SK-N-SH treated with all-trans-retinoic acid at 6 μM for 48 hours (cell line): Measurements from ENCODE around the gene SCNM1.
"Not testable (repeated sequence)": the region's sequence is repeated elsewhere in the genome, so short reads cannot be mapped to it uniquely, and the experiment has no call there.

Source experiments
- ARNTL ChIP-seq: fragments of 450-650 bp; formaldehyde crosslinking; IDR thresholded peaks from 2 replicates; pipeline ENCODE4 v1.5.0; 2020; ENCODE audit warnings: low read depth, mild to moderate bottlenecking, moderate library complexity, borderline replicate concordance
- BACH2 ChIP-seq: fragments of 250-450 bp; sonication (Bioruptor Pico); IDR thresholded peaks from 2 replicates; pipeline ENCODE4 v1.9.0; 2021; ENCODE audit warnings: mild to moderate bottlenecking, borderline replicate concordance
- CSDC2 ChIP-seq: fragments of 250-450 bp; sonication (Bioruptor Pico); IDR thresholded peaks from 2 replicates; pipeline ENCODE4 v1.5.0; 2020; ENCODE audit warnings: mild to moderate bottlenecking, moderate library complexity
- GLIS3 ChIP-seq: fragments of 250-450 bp; sonication (Bioruptor Pico); IDR thresholded peaks from 2 replicates; pipeline ENCODE4 v1.5.0; 2020; ENCODE audit warnings: mild to moderate bottlenecking, moderate library complexity
- ISL1 ChIP-seq: fragments of 250-450 bp; sonication (Bioruptor Pico); IDR thresholded peaks from 2 replicates; pipeline ENCODE4 v2.1.2; 2022; ENCODE audit warnings: mild to moderate bottlenecking, moderate library complexity
- RARB ChIP-seq: fragments of 250-450 bp; sonication (Bioruptor Pico); IDR thresholded peaks from 2 replicates; pipeline ENCODE4 v1.8.0; 2021; ENCODE audit warnings: mild to moderate bottlenecking, moderate library complexity
- SNAI2 ChIP-seq: fragments of 250-450 bp; sonication (Bioruptor Pico); IDR thresholded peaks from 2 replicates; pipeline ENCODE4 v1.5.0; 2020; ENCODE audit warnings: mild to moderate bottlenecking, moderate library complexity
- TCF4 ChIP-seq: fragments of 250-450 bp; sonication (Bioruptor Pico); IDR thresholded peaks from 2 replicates; pipeline ENCODE4 v1.8.0; 2021; ENCODE audit warnings: mild to moderate bottlenecking, moderate library complexity, borderline replicate concordance
- ZFP30 ChIP-seq: fragments of 450-650 bp; formaldehyde crosslinking; IDR thresholded peaks from 2 replicates; pipeline ENCODE4 v1.5.0; 2022; ENCODE audit warnings: mild to moderate bottlenecking, moderate library complexity

DNA sequence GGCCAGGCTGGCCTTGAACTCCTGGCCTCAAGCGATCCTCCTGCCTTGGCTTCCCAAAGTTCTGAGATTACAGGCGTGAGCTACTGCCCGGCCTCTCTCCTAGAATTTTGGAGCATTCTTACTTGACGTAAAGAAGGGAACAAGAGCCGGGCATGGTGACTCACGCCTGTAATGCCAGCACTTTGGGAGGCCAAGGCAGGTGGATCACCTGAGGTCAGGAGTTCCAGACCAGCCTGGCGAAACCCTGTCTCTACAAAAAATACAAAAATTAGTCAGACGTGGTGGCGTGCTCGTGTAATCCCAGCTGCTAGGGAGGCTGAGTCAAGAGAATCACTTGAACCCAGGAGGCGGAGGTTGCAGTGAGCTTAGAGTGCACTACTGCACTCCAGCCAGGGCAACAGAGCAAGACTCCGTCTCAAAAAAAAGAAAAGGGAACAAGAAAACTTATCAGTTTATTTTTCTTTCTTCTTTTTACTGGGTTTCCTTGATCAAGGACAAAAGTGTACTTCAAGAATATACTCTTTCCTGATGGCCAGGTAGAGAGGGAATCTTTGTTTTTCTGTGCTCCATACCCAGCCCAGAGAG lies 39.5 kb downstream of the SCNM1 start:
- TF ChIP-seq ISL1 (CRISPR knock-in tag); RARB (CRISPR knock-in tag); BACH2 (CRISPR knock-in tag); CSDC2 (CRISPR knock-in tag); ZFP30; SNAI2; ARNTL (CRISPR knock-in tag); GLIS3 (CRISPR knock-in tag); TCF4 (CRISPR knock-in tag): not testable (repeated sequence)
